HG03575 (cell line): ENCODE results near the gene ELL2.

Experiments
- ATAC-seq: cut with Tn5 transposase; IDR thresholded peaks from one replicate; pipeline ENCODE4 v1.9.1; 2021; ENCODE audit not compliant: unreplicated experiment, insufficient number of reproducible peaks, low FRiP score; ENCODE audit errors: extremely low read depth

ELL2 gene

GRCh38 chr5:95871146-95871806 lies 90.4 kb downstream of the ELL2 start:
- ATAC-seq: no peak

GRCh38 chr5:95870105-95870672 lies 91.5 kb downstream of the ELL2 start:
- peak; percentile 40 for ATAC-seq

DNA sequence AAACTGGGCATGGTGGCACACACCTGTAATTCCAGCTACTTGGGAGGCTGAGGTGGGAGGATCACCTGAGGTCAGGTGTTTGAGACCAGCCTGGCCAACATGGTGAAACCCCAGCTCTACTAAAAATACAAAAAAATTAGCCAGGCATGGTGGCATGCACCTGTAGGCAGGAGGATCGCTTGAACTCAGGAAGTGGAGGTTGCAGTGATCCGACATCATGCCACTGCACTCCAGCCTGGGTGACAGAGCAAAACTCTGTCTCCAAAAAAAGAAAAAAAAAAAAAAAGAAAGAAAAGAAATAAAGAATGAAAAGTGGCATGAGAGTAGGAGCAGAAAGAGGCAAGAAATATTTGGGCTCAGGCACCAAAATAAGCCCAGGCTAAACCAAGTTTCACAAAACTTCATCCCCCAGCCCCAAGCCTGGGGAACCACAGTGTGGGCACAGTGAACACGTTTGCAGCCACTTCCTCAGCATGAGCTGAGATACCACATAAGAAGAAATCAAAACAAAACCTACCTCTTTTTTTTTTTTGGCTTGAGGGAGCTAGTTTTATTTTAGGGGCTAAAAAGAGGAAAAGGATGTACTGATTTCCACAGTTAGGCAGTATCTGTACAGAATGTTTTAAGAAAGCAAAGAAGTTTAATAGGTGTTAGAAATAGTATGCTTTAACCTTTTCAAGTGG lies 92.3 kb downstream of the ELL2 start:
- peak; percentile 31 for ATAC-seq

GRCh38 chr5:95868136-95868535 lies 93.5 kb downstream of the ELL2 start:
- no peak for ATAC-seq

DNA sequence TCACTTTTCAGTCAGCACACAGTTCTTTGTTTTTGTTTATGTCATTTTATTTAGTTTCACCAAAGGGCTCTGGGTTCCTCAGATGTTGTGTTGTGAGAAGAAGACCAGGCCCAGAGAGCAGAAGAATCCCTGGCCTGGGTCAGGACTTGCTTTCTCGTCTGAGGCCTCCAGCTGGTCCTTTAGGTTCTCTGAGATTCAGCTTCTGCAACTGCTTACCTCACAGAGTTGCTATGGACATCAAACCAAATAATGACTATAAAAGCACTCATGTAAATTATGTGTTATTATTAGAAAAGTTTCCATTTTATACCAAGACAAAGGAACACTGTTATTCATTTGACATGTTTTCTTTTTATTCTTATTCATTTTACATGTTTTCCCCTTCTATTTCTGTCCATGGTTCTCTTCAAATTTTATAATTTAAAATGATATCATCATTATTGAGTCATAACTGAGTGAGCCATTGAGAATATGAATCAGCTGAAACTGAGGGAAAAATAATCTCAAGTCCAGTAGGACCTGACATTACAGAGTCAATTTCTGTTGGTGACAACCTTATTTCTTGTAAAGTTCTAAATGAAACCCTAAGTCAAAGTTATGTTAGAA lies 95.1 kb downstream of the ELL2 start:
- no peak for ATAC-seq

DNA sequence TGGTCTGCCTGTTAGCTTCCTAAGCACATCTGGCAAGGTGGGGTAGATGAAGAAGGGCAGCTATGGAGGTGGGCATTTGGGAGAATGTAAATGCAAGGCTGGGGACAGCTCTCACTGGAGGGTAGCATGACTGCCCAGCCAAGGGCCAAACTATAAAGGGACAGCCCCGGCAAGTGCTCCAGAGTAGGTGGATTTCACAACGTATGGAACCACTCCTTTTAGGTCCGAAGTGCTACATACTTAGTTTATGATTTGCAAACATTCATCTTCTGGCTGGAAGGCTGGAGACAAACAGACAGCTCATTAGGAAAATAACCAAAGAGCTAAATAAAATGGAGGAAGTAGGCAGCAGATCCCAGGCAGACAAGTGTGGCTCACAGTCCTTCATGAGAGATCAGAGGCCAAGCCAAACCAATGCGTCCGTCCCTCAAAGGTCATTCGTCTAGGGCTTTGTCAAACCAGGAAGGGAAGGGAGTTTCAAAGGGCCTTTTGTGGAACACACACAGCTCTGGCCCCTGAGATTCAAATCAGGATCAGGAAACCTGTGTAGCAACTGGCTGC lies 96.6 kb downstream of the ELL2 start:
- ATAC-seq: no peak

- no peak for ATAC-seq
Observed at GRCh38 chr5:95864456-95864855, 97.2 kb downstream of the ELL2 start.

- no peak for ATAC-seq
Observed at GRCh38 chr5:95863383-95863757, 98.3 kb downstream of the ELL2 start.

DNA sequence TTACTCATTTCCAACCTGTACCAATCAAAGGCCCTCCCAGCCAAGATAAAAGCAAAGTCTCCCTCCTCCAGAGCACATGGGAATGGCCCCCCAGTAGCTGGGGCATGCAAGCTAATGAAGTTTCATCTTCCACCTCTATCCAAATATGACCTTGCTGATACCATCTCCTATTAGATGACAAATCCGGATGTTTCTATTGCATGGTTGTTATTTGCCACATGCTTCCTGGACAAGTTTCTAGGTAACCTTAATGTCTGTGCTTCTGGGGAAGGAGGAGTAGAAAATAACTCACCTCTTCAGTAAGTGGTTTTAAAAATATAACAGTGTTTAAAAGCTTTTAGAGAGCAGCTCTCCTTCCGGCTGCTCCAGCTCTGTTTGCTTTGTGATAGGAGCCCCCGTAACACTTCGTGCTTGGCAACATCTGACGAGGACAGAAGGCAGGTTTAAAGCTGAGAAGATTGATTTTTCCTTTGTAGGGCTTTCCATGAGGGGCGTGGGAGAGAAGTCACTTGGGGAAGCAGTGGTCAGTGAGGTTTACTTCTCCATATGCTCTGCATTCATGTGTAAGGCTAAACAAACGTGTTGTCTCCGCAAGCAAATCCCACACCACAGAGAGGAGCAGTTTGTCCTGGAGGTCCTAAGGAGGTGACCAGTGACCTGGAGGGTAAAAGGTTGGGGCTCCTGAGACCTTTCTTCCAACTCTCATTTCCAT lies 98.8 kb downstream of the ELL2 start:
- no peak for ATAC-seq

GRCh38 chr5:95861864-95862561 lies 99.6 kb downstream of the ELL2 start:
- no peak for ATAC-seq

DNA sequence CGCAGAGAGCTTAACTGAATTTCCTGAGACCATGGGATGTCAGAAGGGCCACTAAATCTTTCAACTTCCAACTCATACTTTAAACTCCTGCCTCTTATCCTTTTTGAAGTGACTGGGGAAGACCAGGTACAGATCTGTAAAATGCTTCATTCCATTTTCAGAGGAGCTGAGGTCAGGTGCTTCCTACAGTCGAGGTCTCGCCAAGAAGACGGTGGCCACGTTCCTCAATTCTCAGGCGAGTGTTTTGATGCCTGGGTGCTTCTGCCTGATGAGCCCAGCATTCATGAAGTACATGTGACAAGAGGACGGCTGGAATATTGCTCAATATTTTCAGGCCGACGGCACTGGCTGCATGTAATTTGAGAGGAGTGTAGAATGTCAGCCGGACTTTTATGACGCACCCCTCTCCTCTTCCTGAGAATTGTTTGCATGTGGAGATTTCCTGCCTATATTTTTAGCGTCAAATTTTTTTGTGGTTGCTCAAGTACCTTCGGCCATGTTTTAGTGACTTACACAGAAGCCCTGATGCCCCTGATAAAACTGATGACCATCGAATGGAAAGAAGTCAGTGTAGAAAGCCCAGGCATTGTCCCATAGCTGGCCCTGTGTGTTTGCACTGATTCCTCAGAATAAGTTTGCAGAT lies 100.3 kb downstream of the ELL2 start:
- ATAC-seq: no peak

DNA sequence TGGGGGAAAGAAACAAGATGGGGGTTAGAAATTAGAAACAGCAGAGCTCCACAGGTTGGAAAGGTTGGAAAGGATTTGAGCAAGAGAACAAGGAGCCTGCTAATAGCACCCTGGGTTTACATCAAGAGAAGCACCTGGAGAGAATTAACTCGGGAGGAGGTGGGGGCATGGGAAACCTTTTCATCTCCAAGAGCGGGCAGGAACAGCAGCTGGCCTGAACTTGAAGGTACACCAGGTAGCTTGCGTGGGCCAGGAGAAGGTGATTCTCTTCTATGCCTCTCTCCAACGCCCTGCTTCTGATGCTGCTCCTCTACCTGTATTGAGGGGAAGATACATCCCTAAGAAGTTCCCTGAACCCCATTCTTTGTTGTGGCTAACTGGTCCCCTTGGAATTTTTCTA lies 102.0 kb downstream of the ELL2 start:
- no peak for ATAC-seq

GRCh38 chr5:95858661-95859595 lies 102.7 kb downstream of the ELL2 start:
- peak; percentile 63 for ATAC-seq

- ATAC-seq: no peak
Observed at GRCh38 chr5:95858023-95858461, 103.6 kb downstream of the ELL2 start.

GRCh38 chr5:95857185-95857945 lies 104.3 kb downstream of the ELL2 start:
- ATAC-seq: no peak

DNA sequence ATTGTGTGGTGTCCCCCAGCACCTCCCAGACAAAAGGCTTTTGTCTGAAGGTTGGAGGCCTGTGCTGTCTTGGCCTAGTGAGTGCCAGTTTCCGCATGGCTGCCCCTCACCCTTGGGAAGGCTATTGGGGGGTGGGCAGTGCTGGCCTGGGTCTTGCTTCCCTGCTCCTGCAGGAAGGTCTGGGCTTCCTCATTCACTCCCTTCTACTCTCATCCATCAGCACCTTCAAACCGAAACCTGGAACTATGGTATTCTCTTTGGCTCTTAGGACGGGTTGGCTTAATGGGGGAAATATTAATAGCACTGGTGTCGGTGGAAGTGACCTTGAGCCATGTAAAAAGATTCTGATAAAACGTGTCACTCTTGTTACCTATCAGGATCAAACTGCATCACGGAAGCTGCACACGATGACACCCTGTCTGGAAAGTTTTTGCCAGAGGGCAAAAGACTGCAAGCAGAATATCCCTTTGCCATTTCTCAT lies 105.1 kb downstream of the ELL2 start:
- ATAC-seq: no peak
